ENCODE measurements around the gene TRIM46.

- TF ChIP-seq, protein P1, sequence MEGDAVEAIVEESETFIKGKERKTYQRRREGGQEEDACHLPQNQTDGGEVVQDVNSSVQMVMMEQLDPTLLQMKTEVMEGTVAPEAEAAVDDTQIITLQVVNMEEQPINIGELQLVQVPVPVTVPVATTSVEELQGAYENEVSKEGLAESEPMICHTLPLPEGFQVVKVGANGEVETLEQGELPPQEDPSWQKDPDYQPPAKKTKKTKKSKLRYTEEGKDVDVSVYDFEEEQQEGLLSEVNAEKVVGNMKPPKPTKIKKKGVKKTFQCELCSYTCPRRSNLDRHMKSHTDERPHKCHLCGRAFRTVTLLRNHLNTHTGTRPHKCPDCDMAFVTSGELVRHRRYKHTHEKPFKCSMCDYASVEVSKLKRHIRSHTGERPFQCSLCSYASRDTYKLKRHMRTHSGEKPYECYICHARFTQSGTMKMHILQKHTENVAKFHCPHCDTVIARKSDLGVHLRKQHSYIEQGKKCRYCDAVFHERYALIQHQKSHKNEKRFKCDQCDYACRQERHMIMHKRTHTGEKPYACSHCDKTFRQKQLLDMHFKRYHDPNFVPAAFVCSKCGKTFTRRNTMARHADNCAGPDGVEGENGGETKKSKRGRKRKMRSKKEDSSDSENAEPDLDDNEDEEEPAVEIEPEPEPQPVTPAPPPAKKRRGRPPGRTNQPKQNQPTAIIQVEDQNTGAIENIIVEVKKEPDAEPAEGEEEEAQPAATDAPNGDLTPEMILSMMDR (IDR thresholded peaks at IDR 0.05; ENCODE audit: insufficient read depth, low read length, poor library complexity, severe bottlenecking): no peak
- TF ChIP-seq EZH2phosphoT487 (conservative IDR thresholded peaks at IDR 0.05; ENCODE audit: low read length): no peak
Observed at GRCh38 chr1:155171836-155172731, 1.6 kb upstream of the TRIM46 start.
